Measurements from ENCODE around the gene KRIT1.
"Not testable (repeated sequence)": the region's sequence is repeated elsewhere in the genome, so short reads cannot be mapped to it uniquely, and the experiment has no call there.

The KRIT1 gene

GRCh38 chr7:92230547-92230946 is 15.2 kb downstream of the KRIT1 start:
- in situ Hi-C loops (cut with HindIII; ENCODE audit: low pct_unique_long_range_greater_than_20kb, low sequenced_read_pairs) = no loop called here
- TF ChIP-seq JUND (IDR thresholded peaks at IDR 0.05; ENCODE audit: low read depth) = no peak
- no peak for DNase-seq (ENCODE audit: low read depth in 1 of 2, low spot score in 1 of 2)

- no peak for TF ChIP-seq JUND (IDR thresholded peaks at IDR 0.05; ENCODE audit: low read depth)
- DNase-seq (ENCODE audit: low read depth in 1 of 2, low spot score in 1 of 2) = no peak
- in situ Hi-C loops (cut with HindIII; ENCODE audit: low pct_unique_long_range_greater_than_20kb, low sequenced_read_pairs) = no loop called here
Observed at GRCh38 chr7:92228742-92229141, 17.0 kb downstream of the KRIT1 start.

- no peak for DNase-seq (ENCODE audit: low read depth in 1 of 2, low spot score in 1 of 2)
- TF ChIP-seq JUND (IDR thresholded peaks at IDR 0.05; ENCODE audit: low read depth) = no peak
- in situ Hi-C loops (cut with HindIII; ENCODE audit: low pct_unique_long_range_greater_than_20kb, low sequenced_read_pairs) = no loop called here
Observed at GRCh38 chr7:92228100-92228499, 17.6 kb downstream of the KRIT1 start.

- no peak for TF ChIP-seq JUND (IDR thresholded peaks at IDR 0.05; ENCODE audit: low read depth)
- in situ Hi-C loops (cut with HindIII; ENCODE audit: low pct_unique_long_range_greater_than_20kb, low sequenced_read_pairs) = no loop called here
- DNase-seq (ENCODE audit: low read depth in 1 of 2, low spot score in 1 of 2) = no peak
Observed at GRCh38 chr7:92226981-92227380, 18.7 kb downstream of the KRIT1 start.

- DNase-seq (ENCODE audit: low read depth in 1 of 2, low spot score in 1 of 2) = no peak
- in situ Hi-C loops (cut with HindIII; ENCODE audit: low pct_unique_long_range_greater_than_20kb, low sequenced_read_pairs) = no loop called here
- TF ChIP-seq JUND (IDR thresholded peaks at IDR 0.05; ENCODE audit: low read depth) = no peak
Observed at GRCh38 chr7:92221766-92222165, 23.9 kb downstream of the KRIT1 start.

GRCh38 chr7:92206672-92207071 is 39.0 kb downstream of the KRIT1 start:
- in situ Hi-C loops (cut with HindIII; ENCODE audit: low pct_unique_long_range_greater_than_20kb, low sequenced_read_pairs) = no loop called here
- DNase-seq (ENCODE audit: low read depth in 1 of 2, low spot score in 1 of 2) = no peak
- no peak for TF ChIP-seq JUND (IDR thresholded peaks at IDR 0.05; ENCODE audit: low read depth)

GRCh38 chr7:92205987-92206386 is 39.7 kb downstream of the KRIT1 start:
- in situ Hi-C loops (cut with HindIII; ENCODE audit: low pct_unique_long_range_greater_than_20kb, low sequenced_read_pairs) = no loop called here
- no peak for DNase-seq (ENCODE audit: low read depth in 1 of 2, low spot score in 1 of 2)
- no peak for TF ChIP-seq JUND (IDR thresholded peaks at IDR 0.05; ENCODE audit: low read depth)

- no peak for DNase-seq (ENCODE audit: low read depth in 1 of 2, low spot score in 1 of 2)
- in situ Hi-C loops (cut with HindIII; ENCODE audit: low pct_unique_long_range_greater_than_20kb, low sequenced_read_pairs) = no loop called here
- no peak for TF ChIP-seq JUND (IDR thresholded peaks at IDR 0.05; ENCODE audit: low read depth)
Observed at GRCh38 chr7:92200791-92201190, 44.9 kb downstream of the KRIT1 start.

GRCh38 chr7:92192326-92192725 is 53.4 kb downstream of the KRIT1 start:
- no peak for DNase-seq (ENCODE audit: low read depth in 1 of 2, low spot score in 1 of 2)
- no peak for TF ChIP-seq JUND (IDR thresholded peaks at IDR 0.05; ENCODE audit: low read depth)
- in situ Hi-C loops (cut with HindIII; ENCODE audit: low pct_unique_long_range_greater_than_20kb, low sequenced_read_pairs) = no loop called here

GRCh38 chr7:92189246-92189645 is 56.5 kb downstream of the KRIT1 start:
- DNase-seq (ENCODE audit: low read depth in 1 of 2, low spot score in 1 of 2); in situ Hi-C loops (cut with HindIII; ENCODE audit: low pct_unique_long_range_greater_than_20kb, low sequenced_read_pairs): not testable (repeated sequence)

- in situ Hi-C loops (cut with HindIII; ENCODE audit: low pct_unique_long_range_greater_than_20kb, low sequenced_read_pairs); DNase-seq (ENCODE audit: low read depth in 1 of 2, low spot score in 1 of 2): not testable (repeated sequence)
Observed at GRCh38 chr7:92184294-92184693, 61.4 kb downstream of the KRIT1 start.

GRCh38 chr7:92178928-92179924 is 66.5 kb downstream of the KRIT1 start, which contains the start of gene LRRD1:
Gene LRRD1 (minus strand): TSS chr7:92179142. CDS start chr7:92165202, 13,940 bp downstream.
- no peak for TF ChIP-seq JUND (IDR thresholded peaks at IDR 0.05; ENCODE audit: low read depth)
- in situ Hi-C loops (cut with HindIII; ENCODE audit: low pct_unique_long_range_greater_than_20kb, low sequenced_read_pairs) = no loop called here
- no peak for DNase-seq (ENCODE audit: low read depth in 1 of 2, low spot score in 1 of 2)

- no peak for TF ChIP-seq JUND (IDR thresholded peaks at IDR 0.05; ENCODE audit: low read depth)
- in situ Hi-C loops (cut with HindIII; ENCODE audit: low pct_unique_long_range_greater_than_20kb, low sequenced_read_pairs) = no loop called here
- DNase-seq (ENCODE audit: low read depth in 1 of 2, low spot score in 1 of 2) = no peak
Observed at GRCh38 chr7:92177362-92177761, 68.4 kb downstream of the KRIT1 start.

- in situ Hi-C loops (cut with HindIII; ENCODE audit: low pct_unique_long_range_greater_than_20kb, low sequenced_read_pairs) = not testable (repeated sequence)
Observed at GRCh38 chr7:92169529-92169928, 76.2 kb downstream of the KRIT1 start.

More at GRCh38 chr7:92169529-92169928, 76.2 kb downstream of the KRIT1 start:
- not testable (repeated sequence) for DNase-seq (ENCODE audit: low read depth in 1 of 2, low spot score in 1 of 2)

Measured in T47D (cell line).